ENCODE results near the gene TMEM43. TPM values are rescaled to one million over a fixed set of nuclear protein-coding genes. Genes with fewer than 3 reads are reported as not detected.

TMEM43 gene
- polyA plus RNA-seq, 1 of the 3 experiments (the other 2 are of a cell fraction) = 105 TPM

DNA sequence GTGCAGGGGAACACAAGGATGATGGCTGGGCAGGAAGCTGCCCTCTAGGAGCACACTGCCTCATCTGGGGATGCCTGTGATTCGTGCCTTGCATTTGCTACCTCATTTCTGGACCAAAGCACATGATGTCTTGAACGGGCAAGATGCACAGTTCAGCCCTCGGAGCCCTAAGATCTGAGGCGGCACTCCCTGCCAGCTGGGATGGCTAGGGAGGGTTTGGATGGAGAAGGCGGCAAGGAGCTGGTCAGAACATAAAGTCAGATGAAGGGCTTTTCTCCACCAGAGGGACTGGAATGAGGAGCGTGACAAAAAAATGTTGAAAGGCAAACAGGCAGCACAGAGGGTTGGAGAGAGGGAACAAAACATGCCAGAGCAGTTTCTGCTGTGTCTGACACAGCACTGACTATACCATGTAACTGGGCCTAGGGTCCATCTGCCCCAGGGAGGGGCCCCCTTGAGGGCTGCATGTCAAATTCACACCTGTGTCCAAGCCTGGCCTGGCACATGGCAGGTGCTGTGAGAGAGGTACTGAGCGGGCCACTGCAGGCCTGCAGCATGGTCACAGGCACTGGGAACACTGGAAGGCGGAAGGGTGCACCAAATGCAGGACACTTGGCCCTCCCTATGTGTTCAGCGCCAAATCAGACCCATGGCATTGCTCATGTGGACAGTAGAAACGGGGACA, 21.7 kb downstream of the TMEM43 start:
- Histone ChIP-seq H3K27me3 (ENCODE audit: insufficient read depth) (no peaks in the 10 kb centered on the region), H3K79me2 (ENCODE audit: insufficient read depth) (no peaks in the 10 kb centered on the region), H3K4me3 (ENCODE audit: low read depth in 2 of 2, low read length in 1 of 2) (no peak overlapping the region), H2AFZ (ENCODE audit: low read depth) (no peak overlapping the region), H3K4me2 (no peak overlapping the region), H3K4me1 (ENCODE audit: control insufficient read depth in 1 of 2, insufficient read depth in 2 of 2, low read depth in 1 of 2, low read length in 1 of 2) (peaks cover 16 to 27% of the 10 kb centered on the region in 2 experiments), H3K9ac (no peak overlapping the region), H4K20me1 (ENCODE audit: insufficient read depth) (no peaks in the 10 kb centered on the region), H3K27ac (ENCODE audit: low read depth in 2 of 2, low read length in 1 of 2) (peak overlapping the region in 1 of 2 experiments; percentile 100; a peak in 2 of 4 replicates), H3K36me3 (replicated peaks in 1 of 2; ENCODE audit: control insufficient read depth in 1 of 2, insufficient read depth in 2 of 2, low read length in 1 of 2) (peaks cover 18 to 60% of the 10 kb centered on the region in 2 experiments), H3F3A (replicated peaks; ENCODE audit: insufficient read depth) (peaks cover 38% of the 10 kb centered on the region), H3K9me3 (no peaks in the 10 kb centered on the region), H3K9me2 (no peaks in the 10 kb centered on the region)
- WGBS (ENCODE audit: low lambda C conversion rate) = 97% methylated on average over 8 of the region's 10 CpGs
- ChIA-PET POLR2A (interaction anchor here (1.3 kb wide), 1 partner anchor 22 kb away, joined by 5 read pairs; the partner anchor contains the start of genes CHCHD4 and TMEM43), CTCF (interaction anchor here (0.7 to 2.8 kb wide), 6 partner anchors 9 to 250 kb away, joined by 3 to 12 read pairs (median 6); partner anchors contain the start of gene CHCHD4)
- DNase-seq = no peak
- no peak for TF ChIP-seq SIN3A (IDR thresholded peaks at IDR 0.05; ENCODE audit: borderline replicate concordance, low read depth, low read length)
- no peak for TF ChIP-seq FOXM1 (IDR thresholded peaks at IDR 0.05; ENCODE audit: low read depth)
- TF ChIP-seq YY1 (IDR thresholded peaks at IDR 0.05; ENCODE audit: low read depth) = no peak
- TF ChIP-seq NFIC (IDR thresholded peaks at IDR 0.05; ENCODE audit: borderline replicate concordance) = no peak
- TF ChIP-seq POLR2AphosphoS5 (IDR thresholded peaks at IDR 0.05; ENCODE audit: low read depth, low read length) = no peak
- no peak for TF ChIP-seq MXI1 (IDR thresholded peaks at IDR 0.05; ENCODE audit: low read depth, low read length)
- no peak for TF ChIP-seq EP300 (IDR thresholded peaks at IDR 0.05; ENCODE audit: borderline replicate concordance in 1 of 2, low read depth in 1 of 2, low read length in 1 of 2)
- no peak for TF ChIP-seq MAX (IDR thresholded peaks at IDR 0.05; ENCODE audit: low read depth)
- TF ChIP-seq, protein P1, sequence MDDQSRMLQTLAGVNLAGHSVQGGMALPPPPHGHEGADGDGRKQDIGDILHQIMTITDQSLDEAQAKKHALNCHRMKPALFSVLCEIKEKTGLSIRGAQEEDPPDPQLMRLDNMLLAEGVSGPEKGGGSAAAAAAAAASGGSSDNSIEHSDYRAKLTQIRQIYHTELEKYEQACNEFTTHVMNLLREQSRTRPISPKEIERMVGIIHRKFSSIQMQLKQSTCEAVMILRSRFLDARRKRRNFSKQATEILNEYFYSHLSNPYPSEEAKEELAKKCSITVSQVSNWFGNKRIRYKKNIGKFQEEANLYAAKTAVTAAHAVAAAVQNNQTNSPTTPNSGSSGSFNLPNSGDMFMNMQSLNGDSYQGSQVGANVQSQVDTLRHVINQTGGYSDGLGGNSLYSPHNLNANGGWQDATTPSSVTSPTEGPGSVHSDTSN (IDR thresholded peaks at IDR 0.05) = no peak
- no peak for TF ChIP-seq TEAD4 (IDR thresholded peaks at IDR 0.05; ENCODE audit: borderline replicate concordance, insufficient read depth)
- TF ChIP-seq TAF1 (IDR thresholded peaks at IDR 0.05; ENCODE audit: borderline replicate concordance, low read depth, low read length) = no peak
- TF ChIP-seq RCOR1 (IDR thresholded peaks at IDR 0.05; ENCODE audit: low read length) = no peak
- TF ChIP-seq ELF1 (IDR thresholded peaks at IDR 0.05) = no peak
- no peak for TF ChIP-seq EZH2phosphoT487 (IDR thresholded peaks at IDR 0.05; ENCODE audit: borderline replicate concordance, low read depth)
- TF ChIP-seq NRF1 (IDR thresholded peaks at IDR 0.05; ENCODE audit: low read depth, low read length) = no peak

- Histone ChIP-seq H3K4me2 (no peak overlapping the region), H3K36me3 (replicated peaks in 1 of 2; ENCODE audit: control insufficient read depth in 1 of 2, insufficient read depth in 2 of 2, low read length in 1 of 2) (peaks cover 19 to 61% of the 10 kb centered on the region in 2 experiments), H3K4me3 (ENCODE audit: low read depth in 2 of 2, low read length in 1 of 2) (no peak overlapping the region), H3K27ac (ENCODE audit: low read depth in 2 of 2, low read length in 1 of 2) (peak overlapping the region in 1 of 2 experiments; percentile 100; a peak in 1 of 4 replicates), H3K27me3 (ENCODE audit: insufficient read depth) (no peaks in the 10 kb centered on the region), H3K9me3 (no peaks in the 10 kb centered on the region), H2AFZ (ENCODE audit: low read depth) (no peak overlapping the region), H3K9ac (no peak overlapping the region), H3K4me1 (ENCODE audit: control insufficient read depth in 1 of 2, insufficient read depth in 2 of 2, low read depth in 1 of 2, low read length in 1 of 2) (peaks cover 16 to 27% of the 10 kb centered on the region in 2 experiments), H3F3A (replicated peaks; ENCODE audit: insufficient read depth) (peaks cover 36% of the 10 kb centered on the region), H4K20me1 (ENCODE audit: insufficient read depth) (no peaks in the 10 kb centered on the region), H3K79me2 (ENCODE audit: insufficient read depth) (no peaks in the 10 kb centered on the region), H3K9me2 (no peaks in the 10 kb centered on the region)
- ChIA-PET CTCF (interaction anchor here (1.1 to 2.8 kb wide), 4 partner anchors 10 to 251 kb away, joined by 3 to 12 read pairs (median 7); no protein-coding TSS in a partner anchor), POLR2A (no interaction called here)
- no peak for DNase-seq
- WGBS (ENCODE audit: low lambda C conversion rate) = 94% methylated on average over 5 of the region's 5 CpGs
- TF ChIP-seq ELF1 (IDR thresholded peaks at IDR 0.05) = no peak
- no peak for TF ChIP-seq CTCF (IDR thresholded peaks at IDR 0.05)
- TF ChIP-seq, protein P2, sequence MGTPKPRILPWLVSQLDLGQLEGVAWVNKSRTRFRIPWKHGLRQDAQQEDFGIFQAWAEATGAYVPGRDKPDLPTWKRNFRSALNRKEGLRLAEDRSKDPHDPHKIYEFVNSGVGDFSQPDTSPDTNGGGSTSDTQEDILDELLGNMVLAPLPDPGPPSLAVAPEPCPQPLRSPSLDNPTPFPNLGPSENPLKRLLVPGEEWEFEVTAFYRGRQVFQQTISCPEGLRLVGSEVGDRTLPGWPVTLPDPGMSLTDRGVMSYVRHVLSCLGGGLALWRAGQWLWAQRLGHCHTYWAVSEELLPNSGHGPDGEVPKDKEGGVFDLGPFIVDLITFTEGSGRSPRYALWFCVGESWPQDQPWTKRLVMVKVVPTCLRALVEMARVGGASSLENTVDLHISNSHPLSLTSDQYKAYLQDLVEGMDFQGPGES (IDR thresholded peaks at IDR 0.05; ENCODE audit: low read depth, low read length) = no peak
- TF ChIP-seq GATA2 (CRISPR knock-in tag; IDR thresholded peaks at IDR 0.05) = no peak
- no peak for TF ChIP-seq CHD2 (IDR thresholded peaks at IDR 0.05; ENCODE audit: low read length, partially characterized antibody)
- TF ChIP-seq RFX5 (IDR thresholded peaks at IDR 0.05; ENCODE audit: low read length) = no peak
- TF ChIP-seq FOXJ3 (CRISPR knock-in tag; IDR thresholded peaks at IDR 0.05) = no peak
- no peak for TF ChIP-seq JUND (IDR thresholded peaks at IDR 0.05)
- no peak for TF ChIP-seq GABPA (IDR thresholded peaks at IDR 0.05; ENCODE audit: low read depth)
- no peak for TF ChIP-seq YY1 (IDR thresholded peaks at IDR 0.05; ENCODE audit: low read depth)
- TF ChIP-seq, protein P1 (IDR thresholded peaks at IDR 0.05) = no peak
- no peak for TF ChIP-seq TEAD4 (IDR thresholded peaks at IDR 0.05; ENCODE audit: borderline replicate concordance, insufficient read depth)
- no peak for TF ChIP-seq FOXM1 (IDR thresholded peaks at IDR 0.05; ENCODE audit: low read depth)
Measured at GRCh38 chr3:14147066-14147435, 22.2 kb downstream of the TMEM43 start.
